Skeletal muscle tissue (tissue), 4 donors: ENCODE results near the gene MAFG. TPM values are rescaled to one million over a fixed set of nuclear protein-coding genes. Genes with fewer than 3 reads are reported as not detected.

ENCODE experiments used
- H3K27ac ChIP-seq: one replicate; pipeline ENCODE4 v1.7.0; 2013; ENCODE audit warnings: mild to moderate bottlenecking, low read depth, low read length, inconsistent platforms
- H3K27me3 ChIP-seq, 3 donors: one replicate each; pipeline ENCODE4 v1.7.0; 2013; ENCODE audit warnings: low read length in 3 of 3; ENCODE audit not compliant: control insufficient read depth in 3 of 3, insufficient read depth in 3 of 3
- H3K36me3 ChIP-seq, 3 donors: one replicate each; pipeline ENCODE4 v1.7.0; 2013; ENCODE audit warnings: low read length in 3 of 3; ENCODE audit not compliant: control insufficient read depth in 3 of 3, insufficient read depth in 3 of 3
- H3K4me1 ChIP-seq, 3 donors: one replicate each; pipeline ENCODE4 v1.7.0; 2013; ENCODE audit warnings: low read length in 3 of 3, mild to moderate bottlenecking in 3 of 3; ENCODE audit not compliant: control insufficient read depth in 3 of 3, insufficient read depth in 3 of 3
- H3K4me3 ChIP-seq, 3 donors: one replicate each; pipeline ENCODE4 v1.7.0; 2013; ENCODE audit warnings: low read length in 3 of 3
- H3K9ac ChIP-seq, 3 donors: one replicate each; pipeline ENCODE4 v1.7.0; 2013; ENCODE audit warnings: low read length in 3 of 3, mild to moderate bottlenecking in 3 of 3, moderate library complexity in 2 of 3, low read depth in 1 of 3
- H3K9me3 ChIP-seq, 3 donors: one replicate each; pipeline ENCODE4 v1.7.0; 2013; ENCODE audit warnings: low read length in 3 of 3; ENCODE audit not compliant: control insufficient read depth in 3 of 3
- total RNA-seq: library from RNA; depleted of rRNA; stranded (reverse); fragments of >200 nt; gene quantifications from one replicate; pipeline ENCODE4 v1.2.3, GENCODE V29; 2014
- donor health status: Osteomylitis.

The MAFG gene
- total RNA-seq, 1 donor from 2014 or later: 8.9 TPM

DNA sequence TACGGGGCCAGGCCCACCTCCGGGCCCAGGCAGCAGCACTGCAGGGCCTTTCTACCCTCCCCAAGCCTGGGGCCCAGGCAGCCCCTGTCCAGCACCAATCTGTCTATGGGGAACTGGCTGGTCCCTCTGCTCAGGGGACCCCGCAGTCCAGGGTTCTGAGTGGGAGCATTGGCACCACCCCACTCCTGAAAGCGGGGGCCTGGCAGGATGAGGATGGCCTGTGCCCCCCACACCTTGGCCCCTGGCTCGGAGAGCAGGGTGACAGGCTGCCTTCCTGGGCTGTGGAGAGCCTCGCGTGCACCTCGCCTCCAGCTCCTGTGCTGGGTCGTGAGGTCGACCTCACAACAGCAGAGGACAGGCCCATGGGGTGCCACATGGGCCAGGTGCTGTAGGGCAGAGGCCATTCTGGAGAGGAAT is 24.1 kb downstream of the MAFG start:
- Histone ChIP-seq H3K4me1 (peaks cover 14 to 25% (median 24%) of the 10 kb centered on the region in 3 donors), H3K36me3 (peaks cover 22 to 45% (median 26%) of the 10 kb centered on the region in 3 donors), H3K4me3 (no peak overlapping the region), H3K27me3 (peaks cover 0 to 2% (median 0%) of the 10 kb centered on the region in 3 donors), H3K9me3 (no peaks in the 10 kb centered on the region), H3K9ac (no peak overlapping the region), H3K27ac (no peak overlapping the region)

DNA sequence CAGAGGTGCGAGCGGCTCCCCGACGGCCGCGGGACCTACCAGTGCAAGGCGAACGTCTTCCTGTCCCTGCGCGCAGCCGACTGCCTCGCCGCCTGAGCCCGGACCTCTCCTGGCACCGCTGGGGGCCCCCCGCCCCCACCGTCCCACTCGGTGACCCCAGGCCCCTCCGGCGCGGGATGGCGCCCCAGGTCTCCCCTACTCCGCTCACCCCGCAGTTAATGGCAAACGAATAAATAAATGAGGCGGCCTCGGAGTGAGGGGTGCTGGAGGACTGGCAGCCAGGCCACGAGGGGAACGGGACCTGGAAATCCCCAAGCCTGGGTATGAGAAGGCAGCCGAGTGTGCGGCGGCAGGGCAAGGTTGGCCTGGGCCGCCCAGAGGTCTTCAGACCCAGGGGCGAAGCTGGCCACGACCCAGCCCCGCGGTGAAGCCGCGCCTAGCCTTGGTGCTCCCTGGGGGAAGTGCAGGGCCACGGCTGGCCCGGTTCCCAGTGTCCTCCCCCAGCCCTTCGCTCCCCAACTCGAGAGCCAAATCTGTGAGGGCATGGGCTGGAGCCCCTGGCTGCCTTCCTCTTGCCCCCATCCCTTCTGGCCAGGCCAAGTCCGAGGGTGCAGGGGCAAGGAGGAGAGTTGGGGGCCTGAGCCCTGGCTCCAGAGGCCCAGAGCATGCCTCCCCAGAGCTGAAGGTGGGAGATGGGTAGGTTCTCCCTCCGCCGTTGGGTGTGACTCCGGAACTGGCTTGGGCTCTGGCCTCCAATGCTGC is 24.7 kb downstream of the MAFG start:
- Histone ChIP-seq H3K36me3 (peaks cover 28 to 49% (median 32%) of the 10 kb centered on the region in 3 donors), H3K4me3 (no peak overlapping the region)

DNA sequence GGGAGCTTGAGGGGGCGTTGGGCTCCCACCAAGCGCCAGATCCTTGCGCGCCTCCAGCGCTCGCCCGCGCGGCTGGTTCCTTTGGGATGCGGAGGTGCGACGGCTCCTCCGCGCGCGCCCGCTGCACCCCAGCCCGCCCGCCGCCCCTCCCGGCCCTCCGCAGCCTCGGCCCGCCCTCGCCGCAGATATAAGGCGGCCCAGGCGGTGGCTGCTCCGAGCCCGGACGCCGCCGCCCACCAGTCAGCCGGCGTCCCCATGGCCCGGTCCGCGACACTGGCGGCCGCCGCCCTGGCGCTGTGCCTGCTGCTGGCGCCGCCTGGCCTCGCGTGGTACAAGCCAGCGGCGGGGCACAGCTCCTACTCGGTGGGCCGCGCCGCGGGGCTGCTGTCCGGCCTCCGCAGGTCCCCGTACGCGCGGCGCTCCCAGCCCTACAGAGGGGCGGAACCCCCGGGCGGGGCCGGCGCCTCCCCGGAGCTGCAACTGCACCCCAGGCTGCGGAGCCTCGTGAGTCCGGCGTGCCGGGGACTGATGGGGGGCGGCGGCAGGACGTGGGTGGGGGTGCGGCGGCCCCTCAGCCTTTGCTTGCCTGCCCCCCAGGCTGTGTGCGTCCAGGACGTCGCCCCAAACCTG is 25.4 kb downstream of the MAFG start, which contains the start of gene NPB:
Gene NPB, plus strand, starts transcription at position 216 of the 630 bp plus-strand sequence. Its CDS starts 40 bp downstream, at position 256.
- Histone ChIP-seq H3K4me3 (peak within 1 kb of the TSS in 1 of 3 donors; percentile 27), H3K9me3 (no peaks in the 10 kb centered on the region), H3K36me3 (peaks cover 30 to 51% (median 37%) of the 10 kb centered on the region in 3 donors), H3K9ac (peak within 1 kb of the TSS in 1 of 3 donors; percentile 60), H3K27me3 (peaks cover 0 to 2% (median 0%) of the 10 kb centered on the region in 3 donors), H3K27ac (no peak within 1 kb of the TSS), H3K4me1 (peaks cover 8 to 16% (median 13%) of the 10 kb centered on the region in 3 donors)

More for the DNA sequence above, 24.7 kb downstream of the MAFG start:
- peaks cover 0 to 2% (median 0%) of the 10 kb centered on the region in 3 donors for H3K27me3 ChIP-seq
- H3K27ac ChIP-seq: no peak overlapping the region
- no peaks in the 10 kb centered on the region for H3K9me3 ChIP-seq
- H3K4me1 ChIP-seq: peaks cover 13 to 22% (median 20%) of the 10 kb centered on the region in 3 donors
- H3K9ac ChIP-seq: peak overlapping the region in 1 of 3 donors; percentile 25

DNA sequence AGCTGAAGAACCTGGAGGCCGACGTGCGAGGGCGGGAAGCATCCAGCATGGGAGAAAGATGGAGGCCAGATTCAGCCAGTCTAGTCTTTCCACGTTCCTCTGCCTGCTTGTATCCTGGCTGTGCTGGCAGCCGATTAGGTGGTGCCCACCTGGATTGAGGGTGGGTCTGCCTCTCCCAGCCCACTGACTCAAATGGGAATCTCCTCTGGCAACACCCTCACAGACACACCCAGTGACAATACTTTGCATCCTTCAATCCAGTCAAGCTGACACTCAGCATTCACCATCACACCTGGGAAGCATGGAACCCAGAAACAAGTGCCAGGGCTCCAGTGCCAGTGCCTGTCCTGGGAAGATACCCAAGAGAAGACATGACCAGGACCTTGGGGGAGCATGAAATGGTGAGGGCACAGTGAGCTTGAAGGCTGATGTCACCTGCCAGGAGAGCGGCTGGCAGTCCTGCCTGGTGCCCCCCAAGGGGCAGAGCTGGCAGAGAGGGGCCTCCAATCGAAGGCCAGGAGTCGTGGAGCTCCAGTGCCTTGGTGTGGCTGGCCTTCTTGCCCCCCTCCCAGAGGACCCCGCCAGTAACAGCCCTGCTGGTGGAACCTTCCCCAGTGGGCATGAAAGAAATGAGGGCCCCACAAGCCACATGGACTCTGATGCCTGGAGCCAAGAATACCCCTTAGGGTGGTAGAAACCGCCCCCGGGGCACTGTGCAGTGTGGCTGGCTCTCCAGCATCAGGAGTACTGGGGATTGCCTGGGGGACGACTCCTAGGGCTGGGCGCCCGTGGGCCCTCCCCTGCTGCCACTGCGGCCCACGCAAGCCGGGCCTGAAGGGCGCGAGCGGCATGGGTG is 26.1 kb downstream of the MAFG start:
- no peak overlapping the region for H3K4me3 ChIP-seq
- no peak overlapping the region for H3K27ac ChIP-seq
- peaks cover 2 to 10% (median 6%) of the 10 kb centered on the region in 3 donors for H3K4me1 ChIP-seq
- H3K9me3 ChIP-seq: no peaks in the 10 kb centered on the region
- H3K27me3 ChIP-seq: peaks cover 0 to 2% (median 0%) of the 10 kb centered on the region in 3 donors
- peak overlapping the region in 1 of 3 donors; percentile 50 for H3K9ac ChIP-seq
- H3K36me3 ChIP-seq: peaks cover 32 to 51% (median 39%) of the 10 kb centered on the region in 3 donors

DNA sequence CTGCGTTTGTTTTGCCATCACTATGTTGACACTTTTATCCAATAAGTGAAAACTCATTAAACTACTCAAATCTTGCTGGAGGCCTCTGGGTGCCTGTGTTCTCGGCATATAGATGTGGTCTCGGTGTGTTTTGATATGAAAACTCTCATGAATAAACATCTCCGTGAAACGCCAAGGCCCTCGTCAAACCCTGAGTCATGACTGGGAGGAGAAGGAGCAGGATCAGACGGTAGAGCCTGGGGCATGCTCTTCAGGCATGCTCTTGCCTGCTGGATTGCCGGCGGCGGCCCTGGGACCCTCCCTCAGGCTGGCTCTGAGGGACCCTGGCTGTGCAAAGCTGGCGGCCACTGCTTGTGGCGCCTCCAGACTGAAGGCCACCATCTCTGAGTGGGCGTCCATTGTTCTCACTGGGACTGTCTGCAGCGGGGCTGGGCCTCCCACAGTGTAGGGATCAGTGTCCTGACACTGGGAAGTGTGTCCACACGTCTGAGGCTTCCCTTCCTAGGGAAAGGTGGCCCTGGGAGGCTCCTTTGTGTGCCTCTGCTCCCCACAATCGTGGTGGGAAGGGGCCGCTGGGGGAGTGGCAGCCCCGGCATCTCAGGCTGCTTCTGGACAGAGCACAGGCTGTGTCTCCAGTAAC is 27.2 kb downstream of the MAFG start:
- peaks cover 39 to 53% (median 45%) of the 10 kb centered on the region in 3 donors for H3K36me3 ChIP-seq
- no peak overlapping the region for H3K27ac ChIP-seq
- H3K27me3 ChIP-seq: peaks cover 0 to 2% (median 0%) of the 10 kb centered on the region in 3 donors
- peaks cover 2 to 10% (median 5%) of the 10 kb centered on the region in 3 donors for H3K4me1 ChIP-seq
- no peaks in the 10 kb centered on the region for H3K9me3 ChIP-seq
- no peak overlapping the region for H3K9ac ChIP-seq
- H3K4me3 ChIP-seq: no peak overlapping the region

DNA sequence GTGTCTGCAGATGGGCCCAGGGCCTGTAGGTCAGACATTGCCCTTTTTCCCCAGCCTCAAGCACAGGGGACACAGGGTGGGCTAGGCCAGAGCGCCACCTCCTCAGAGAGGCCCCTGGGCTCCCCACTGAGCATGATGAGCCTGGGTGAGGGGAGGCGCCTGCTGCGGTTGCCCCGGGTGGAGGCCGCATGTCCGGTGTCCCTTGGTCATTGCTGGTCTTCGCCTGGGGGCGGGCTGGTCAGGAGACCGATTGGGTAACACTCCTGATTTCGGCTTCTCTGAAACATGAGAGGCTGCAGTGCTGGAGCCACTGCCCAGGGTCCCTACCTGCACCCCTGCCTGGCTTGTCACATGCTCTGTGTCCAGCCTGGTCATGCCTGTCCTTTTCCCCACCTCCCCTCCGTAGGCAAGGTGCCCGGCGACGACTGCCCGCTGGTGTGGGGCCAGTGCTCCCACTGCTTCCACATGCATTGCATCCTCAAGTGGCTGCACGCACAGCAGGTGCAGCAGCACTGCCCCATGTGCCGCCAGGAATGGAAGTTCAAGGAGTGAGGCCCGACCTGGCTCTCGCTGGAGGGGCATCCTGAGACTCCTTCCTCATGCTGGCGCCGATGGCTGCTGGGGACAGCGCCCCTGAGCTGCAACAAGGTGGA is 27.9 kb downstream of the MAFG start:
- H3K4me1 ChIP-seq: peaks cover 2 to 10% (median 5%) of the 10 kb centered on the region in 3 donors
- H3K27me3 ChIP-seq: peaks cover 0 to 2% (median 0%) of the 10 kb centered on the region in 3 donors
- H3K4me3 ChIP-seq: no peak overlapping the region
- H3K9me3 ChIP-seq: no peaks in the 10 kb centered on the region
- no peak overlapping the region for H3K9ac ChIP-seq
- H3K36me3 ChIP-seq: peaks cover 42 to 49% (median 42%) of the 10 kb centered on the region in 3 donors
- H3K27ac ChIP-seq: no peak overlapping the region

DNA sequence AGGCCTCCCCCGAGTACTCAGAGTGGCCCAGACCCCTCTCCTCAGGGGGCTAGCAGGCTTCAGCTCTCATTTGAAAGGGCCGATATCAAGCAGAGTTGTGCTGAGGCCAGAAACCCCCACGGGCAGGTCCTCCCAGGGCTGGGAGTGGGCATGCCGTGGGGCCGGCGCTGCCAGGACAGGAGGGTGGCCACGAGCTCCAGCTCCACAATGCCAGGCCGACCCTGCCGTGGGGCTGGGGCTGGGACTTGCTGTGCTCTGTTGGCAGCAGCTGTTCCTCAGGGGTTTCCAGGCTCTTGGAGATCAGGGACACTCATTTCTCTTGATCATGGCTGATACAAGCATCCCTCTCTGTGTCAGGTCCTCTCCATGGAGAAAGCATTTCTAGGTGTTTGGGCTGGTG is 28.6 kb downstream of the MAFG start:
- Histone ChIP-seq H3K27ac (no peak overlapping the region), H3K4me1 (peaks cover 2 to 10% (median 5%) of the 10 kb centered on the region in 3 donors), H3K9ac (no peak overlapping the region), H3K36me3 (peaks cover 42 to 46% (median 44%) of the 10 kb centered on the region in 3 donors), H3K9me3 (no peaks in the 10 kb centered on the region), H3K27me3 (peaks cover 0 to 2% (median 0%) of the 10 kb centered on the region in 3 donors), H3K4me3 (no peak overlapping the region)

DNA sequence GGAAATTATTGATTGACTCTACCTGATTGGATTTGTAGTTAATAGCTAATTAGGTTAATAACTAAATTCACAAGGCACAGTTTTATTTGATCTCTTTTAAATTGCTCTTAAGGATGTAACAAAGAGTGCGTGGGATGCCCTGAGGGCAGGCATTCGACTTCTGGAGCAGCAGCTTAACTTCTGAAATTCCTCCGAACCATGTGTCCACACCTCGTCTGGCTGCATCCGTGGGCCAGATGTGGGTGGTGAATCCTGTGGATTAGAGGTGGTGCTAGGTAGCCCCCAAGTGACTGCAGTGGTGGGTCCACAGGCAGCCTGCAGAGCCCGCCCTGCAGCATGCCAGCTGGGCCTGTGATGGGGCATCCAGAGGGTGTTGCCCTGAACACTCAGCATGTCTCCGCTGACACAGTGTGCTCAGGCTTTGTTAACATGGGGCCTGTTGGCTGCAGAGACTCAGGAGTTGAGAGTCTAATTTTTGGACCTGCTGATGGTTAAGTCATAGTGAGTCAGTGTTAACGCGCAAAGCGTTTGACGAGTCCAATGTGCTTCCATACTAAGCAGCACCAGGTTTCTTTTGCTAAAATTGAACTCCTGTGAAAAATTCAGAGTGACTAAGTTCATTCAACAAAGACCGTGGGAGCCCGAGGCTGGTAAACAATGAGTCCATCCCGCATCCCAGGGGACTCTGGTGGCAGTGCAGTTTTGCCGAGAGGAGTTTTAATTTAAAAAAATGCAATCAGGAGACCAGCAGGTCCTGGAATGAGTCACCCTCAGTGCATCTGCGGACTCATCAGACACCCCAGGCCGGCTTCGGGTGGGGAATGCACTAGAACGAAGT is 29.3 kb downstream of the MAFG start:
- no peak overlapping the region for H3K4me3 ChIP-seq
- H3K36me3 ChIP-seq: peaks cover 42 to 45% (median 43%) of the 10 kb centered on the region in 3 donors
- peak overlapping the region in 1 of 3 donors; percentile 14 for H3K9ac ChIP-seq
- H3K27me3 ChIP-seq: peaks cover 0 to 2% (median 0%) of the 10 kb centered on the region in 3 donors
- H3K9me3 ChIP-seq: no peaks in the 10 kb centered on the region
- H3K27ac ChIP-seq: no peak overlapping the region
- H3K4me1 ChIP-seq: peaks cover 2 to 10% (median 5%) of the 10 kb centered on the region in 3 donors
